Measurements from ENCODE around the gene XXYLT1.

GRCh38 chr3:195286115-195286872 lies 15.3 kb upstream of the XXYLT1 start:
- TF ChIP-seq, protein P1, sequence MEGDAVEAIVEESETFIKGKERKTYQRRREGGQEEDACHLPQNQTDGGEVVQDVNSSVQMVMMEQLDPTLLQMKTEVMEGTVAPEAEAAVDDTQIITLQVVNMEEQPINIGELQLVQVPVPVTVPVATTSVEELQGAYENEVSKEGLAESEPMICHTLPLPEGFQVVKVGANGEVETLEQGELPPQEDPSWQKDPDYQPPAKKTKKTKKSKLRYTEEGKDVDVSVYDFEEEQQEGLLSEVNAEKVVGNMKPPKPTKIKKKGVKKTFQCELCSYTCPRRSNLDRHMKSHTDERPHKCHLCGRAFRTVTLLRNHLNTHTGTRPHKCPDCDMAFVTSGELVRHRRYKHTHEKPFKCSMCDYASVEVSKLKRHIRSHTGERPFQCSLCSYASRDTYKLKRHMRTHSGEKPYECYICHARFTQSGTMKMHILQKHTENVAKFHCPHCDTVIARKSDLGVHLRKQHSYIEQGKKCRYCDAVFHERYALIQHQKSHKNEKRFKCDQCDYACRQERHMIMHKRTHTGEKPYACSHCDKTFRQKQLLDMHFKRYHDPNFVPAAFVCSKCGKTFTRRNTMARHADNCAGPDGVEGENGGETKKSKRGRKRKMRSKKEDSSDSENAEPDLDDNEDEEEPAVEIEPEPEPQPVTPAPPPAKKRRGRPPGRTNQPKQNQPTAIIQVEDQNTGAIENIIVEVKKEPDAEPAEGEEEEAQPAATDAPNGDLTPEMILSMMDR (IDR thresholded peaks at IDR 0.05): no peak
- TF ChIP-seq CHD2 (IDR thresholded peaks at IDR 0.05; ENCODE audit: low read length, partially characterized antibody) (no peak), EP300 (IDR thresholded peaks at IDR 0.05) (no peak), POLR2A (IDR thresholded peaks at IDR 0.05; ENCODE audit: low read length) (no peak), JUN (IDR thresholded peaks at IDR 0.05) (no peak), RAD21 (conservative IDR thresholded peaks at IDR 0.05 in 1 of 2, IDR thresholded peaks at IDR 0.05 in 1 of 2) (no peak), USF2 (IDR thresholded peaks at IDR 0.05) (no peak), CBX2 (IDR thresholded peaks at IDR 0.05; ENCODE audit: borderline replicate concordance, low read depth) (no peak), MAX (IDR thresholded peaks at IDR 0.05) (no peak)
- TF ChIP-seq, protein P2, sequence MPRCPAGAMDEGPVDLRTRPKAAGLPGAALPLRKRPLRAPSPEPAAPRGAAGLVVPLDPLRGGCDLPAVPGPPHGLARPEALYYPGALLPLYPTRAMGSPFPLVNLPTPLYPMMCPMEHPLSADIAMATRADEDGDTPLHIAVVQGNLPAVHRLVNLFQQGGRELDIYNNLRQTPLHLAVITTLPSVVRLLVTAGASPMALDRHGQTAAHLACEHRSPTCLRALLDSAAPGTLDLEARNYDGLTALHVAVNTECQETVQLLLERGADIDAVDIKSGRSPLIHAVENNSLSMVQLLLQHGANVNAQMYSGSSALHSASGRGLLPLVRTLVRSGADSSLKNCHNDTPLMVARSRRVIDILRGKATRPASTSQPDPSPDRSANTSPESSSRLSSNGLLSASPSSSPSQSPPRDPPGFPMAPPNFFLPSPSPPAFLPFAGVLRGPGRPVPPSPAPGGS (IDR thresholded peaks at IDR 0.05): no peak
- TF ChIP-seq, protein P3, sequence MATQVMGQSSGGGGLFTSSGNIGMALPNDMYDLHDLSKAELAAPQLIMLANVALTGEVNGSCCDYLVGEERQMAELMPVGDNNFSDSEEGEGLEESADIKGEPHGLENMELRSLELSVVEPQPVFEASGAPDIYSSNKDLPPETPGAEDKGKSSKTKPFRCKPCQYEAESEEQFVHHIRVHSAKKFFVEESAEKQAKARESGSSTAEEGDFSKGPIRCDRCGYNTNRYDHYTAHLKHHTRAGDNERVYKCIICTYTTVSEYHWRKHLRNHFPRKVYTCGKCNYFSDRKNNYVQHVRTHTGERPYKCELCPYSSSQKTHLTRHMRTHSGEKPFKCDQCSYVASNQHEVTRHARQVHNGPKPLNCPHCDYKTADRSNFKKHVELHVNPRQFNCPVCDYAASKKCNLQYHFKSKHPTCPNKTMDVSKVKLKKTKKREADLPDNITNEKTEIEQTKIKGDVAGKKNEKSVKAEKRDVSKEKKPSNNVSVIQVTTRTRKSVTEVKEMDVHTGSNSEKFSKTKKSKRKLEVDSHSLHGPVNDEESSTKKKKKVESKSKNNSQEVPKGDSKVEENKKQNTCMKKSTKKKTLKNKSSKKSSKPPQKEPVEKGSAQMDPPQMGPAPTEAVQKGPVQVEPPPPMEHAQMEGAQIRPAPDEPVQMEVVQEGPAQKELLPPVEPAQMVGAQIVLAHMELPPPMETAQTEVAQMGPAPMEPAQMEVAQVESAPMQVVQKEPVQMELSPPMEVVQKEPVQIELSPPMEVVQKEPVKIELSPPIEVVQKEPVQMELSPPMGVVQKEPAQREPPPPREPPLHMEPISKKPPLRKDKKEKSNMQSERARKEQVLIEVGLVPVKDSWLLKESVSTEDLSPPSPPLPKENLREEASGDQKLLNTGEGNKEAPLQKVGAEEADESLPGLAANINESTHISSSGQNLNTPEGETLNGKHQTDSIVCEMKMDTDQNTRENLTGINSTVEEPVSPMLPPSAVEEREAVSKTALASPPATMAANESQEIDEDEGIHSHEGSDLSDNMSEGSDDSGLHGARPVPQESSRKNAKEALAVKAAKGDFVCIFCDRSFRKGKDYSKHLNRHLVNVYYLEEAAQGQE (IDR thresholded peaks at IDR 0.05): no peak
- TF ChIP-seq, protein P4, sequence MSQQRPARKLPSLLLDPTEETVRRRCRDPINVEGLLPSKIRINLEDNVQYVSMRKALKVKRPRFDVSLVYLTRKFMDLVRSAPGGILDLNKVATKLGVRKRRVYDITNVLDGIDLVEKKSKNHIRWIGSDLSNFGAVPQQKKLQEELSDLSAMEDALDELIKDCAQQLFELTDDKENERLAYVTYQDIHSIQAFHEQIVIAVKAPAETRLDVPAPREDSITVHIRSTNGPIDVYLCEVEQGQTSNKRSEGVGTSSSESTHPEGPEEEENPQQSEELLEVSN (IDR thresholded peaks at IDR 0.05; ENCODE audit: borderline replicate concordance, low read depth): no peak

All from A549 (cell line).